ENCODE results near the gene AGAP1.

The AGAP1 gene

DNA sequence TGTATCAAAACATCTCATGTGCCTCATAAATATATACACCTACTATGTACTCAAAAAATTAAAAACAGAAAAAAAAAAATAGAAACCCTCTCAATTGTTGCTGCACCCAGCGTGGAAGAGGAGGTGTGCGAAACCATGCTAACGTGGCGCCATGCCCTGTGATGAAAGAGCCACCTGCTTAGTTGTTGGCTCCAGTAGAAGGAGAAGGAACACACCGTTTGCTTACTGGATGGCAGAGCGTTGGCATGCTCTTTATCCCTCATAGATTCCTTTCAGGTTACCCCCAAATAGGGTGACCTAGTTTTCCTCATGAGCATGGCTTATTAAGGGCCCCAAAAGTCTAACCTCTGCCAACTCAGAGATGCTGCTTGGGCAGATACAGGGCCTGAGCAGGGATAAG, 332.1 kb downstream of the AGAP1 start:
- in situ Hi-C loops (cut with HindIII; ENCODE audit: low sequenced_read_pairs): no loop called here

- in situ Hi-C loops (cut with HindIII; ENCODE audit: low sequenced_read_pairs): no loop called here
Measured at GRCh38 chr2:235826826-235827225, 333.0 kb downstream of the AGAP1 start.

- in situ Hi-C loops (cut with HindIII; ENCODE audit: low sequenced_read_pairs): no loop called here
Measured at GRCh38 chr2:235827585-235827992, 333.7 kb downstream of the AGAP1 start.

DNA sequence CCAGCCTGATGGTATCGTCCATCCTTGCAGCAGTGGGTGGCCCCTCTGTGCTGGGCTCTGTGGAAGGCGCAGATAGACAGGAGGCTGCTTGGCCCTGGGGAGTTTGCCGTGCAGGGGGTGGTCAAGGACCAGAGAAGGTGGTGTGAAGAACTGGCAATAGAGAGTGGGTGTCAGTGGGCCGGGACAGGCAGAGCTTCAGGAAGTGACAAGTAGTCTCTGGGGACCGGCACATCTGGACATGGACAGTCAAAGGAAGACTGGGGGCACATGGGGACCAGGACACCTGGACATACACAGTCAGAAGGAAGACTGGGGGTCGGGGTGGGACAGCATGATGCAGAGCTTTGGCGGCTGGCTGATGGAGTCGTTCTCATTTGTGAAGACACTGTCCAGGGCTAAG, 335.9 kb downstream of the AGAP1 start:
- in situ Hi-C loops (cut with HindIII; ENCODE audit: low sequenced_read_pairs): no loop called here

DNA sequence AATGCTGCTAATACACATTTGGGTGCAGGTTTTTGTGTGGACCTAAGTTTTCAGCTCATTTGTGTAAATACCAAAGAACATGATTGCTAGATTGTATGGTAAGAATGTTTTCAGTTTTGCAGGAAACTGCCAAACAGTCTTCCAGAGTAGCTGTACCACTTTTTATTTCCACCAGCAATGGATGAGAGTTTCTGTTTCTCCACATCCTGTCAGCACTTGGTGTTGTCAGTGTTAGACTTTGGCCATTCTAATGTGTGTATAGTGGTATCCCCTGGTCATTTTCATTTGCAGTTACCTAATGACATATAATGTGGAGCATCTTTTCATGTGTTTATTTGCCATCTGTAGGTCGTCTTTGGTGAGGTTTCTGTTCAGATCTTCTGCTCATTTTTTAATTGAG, 337.9 kb downstream of the AGAP1 start:
- in situ Hi-C loops (cut with HindIII; ENCODE audit: low sequenced_read_pairs): no loop called here

- in situ Hi-C loops (cut with HindIII; ENCODE audit: low sequenced_read_pairs): no loop called here
Measured at GRCh38 chr2:235832941-235833340, 339.1 kb downstream of the AGAP1 start.

- in situ Hi-C loops (cut with HindIII; ENCODE audit: low sequenced_read_pairs): no loop called here
Measured at GRCh38 chr2:235833971-235834620, 340.3 kb downstream of the AGAP1 start.

DNA sequence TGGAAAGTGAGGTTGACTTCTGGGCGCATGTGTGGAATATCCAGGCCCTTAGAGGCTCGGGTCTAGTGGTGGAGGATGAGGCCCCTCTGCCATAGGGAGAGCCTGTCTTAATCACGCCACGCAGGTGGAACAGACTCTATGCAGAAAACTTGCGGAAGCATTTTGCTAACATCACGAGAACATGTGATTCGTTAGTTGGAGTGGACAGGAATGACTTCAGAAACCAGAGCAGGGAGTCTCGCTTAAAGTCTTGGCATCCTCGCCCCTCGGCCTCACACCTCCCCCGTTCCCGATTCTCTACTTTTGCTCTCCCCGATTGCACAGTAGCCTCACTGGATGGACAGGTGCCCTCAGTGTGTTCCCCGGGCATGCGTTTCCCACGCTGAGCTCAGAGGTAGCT, 340.9 kb downstream of the AGAP1 start:
- in situ Hi-C loops (cut with HindIII; ENCODE audit: low sequenced_read_pairs): no loop called here

GRCh38 chr2:235835810-235836209, 342.0 kb downstream of the AGAP1 start:
- in situ Hi-C loops (cut with HindIII; ENCODE audit: low sequenced_read_pairs): no loop called here

DNA sequence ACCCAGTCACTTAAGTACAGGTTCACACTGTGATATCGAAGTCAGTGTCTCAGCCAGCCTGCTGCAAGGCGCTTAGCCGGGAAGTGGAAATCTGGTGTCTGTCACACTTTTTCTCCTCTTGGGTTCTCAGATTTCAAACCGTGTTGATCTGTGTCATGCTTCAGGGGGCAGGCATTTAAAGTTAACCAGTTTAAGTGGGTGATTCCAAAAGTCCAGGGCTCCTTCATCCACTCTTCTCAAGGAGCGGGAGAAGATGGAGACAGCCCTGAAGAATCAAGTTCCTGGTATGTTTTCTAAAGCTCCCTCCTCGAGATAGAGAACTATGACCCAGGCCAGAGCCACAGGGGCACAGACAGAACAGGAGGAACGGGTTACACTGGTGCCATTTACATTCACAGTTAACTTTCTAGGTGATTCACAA, 342.7 kb downstream of the AGAP1 start:
- in situ Hi-C loops (cut with HindIII; ENCODE audit: low sequenced_read_pairs): no loop called here

GRCh38 chr2:235839226-235839625, 345.4 kb downstream of the AGAP1 start:
- in situ Hi-C loops (cut with HindIII; ENCODE audit: low sequenced_read_pairs): no loop called here

GRCh38 chr2:235839974-235840373, 346.1 kb downstream of the AGAP1 start:
- in situ Hi-C loops (cut with HindIII; ENCODE audit: low sequenced_read_pairs): no loop called here

DNA sequence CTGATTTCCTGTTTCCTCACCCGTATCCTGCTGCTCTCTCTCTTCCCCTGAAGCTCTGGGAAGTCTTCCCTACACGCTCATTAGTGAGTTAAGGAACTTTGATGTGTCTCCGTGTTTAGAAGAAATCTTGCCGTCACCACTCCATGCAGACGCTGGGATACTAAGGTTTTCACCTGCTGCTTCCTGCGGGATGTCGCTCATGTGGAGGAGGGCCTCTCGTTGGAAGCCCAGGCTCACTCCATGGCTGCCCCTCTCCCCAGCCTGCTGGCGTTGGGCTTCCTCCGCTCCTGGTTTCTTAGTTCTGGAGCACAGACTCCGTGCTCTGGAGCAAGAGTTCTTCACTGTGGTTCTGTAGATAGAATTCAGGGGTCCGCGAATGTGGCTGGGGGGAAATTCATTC, 348.0 kb downstream of the AGAP1 start:
- in situ Hi-C loops (cut with HindIII; ENCODE audit: low sequenced_read_pairs): no loop called here

DNA sequence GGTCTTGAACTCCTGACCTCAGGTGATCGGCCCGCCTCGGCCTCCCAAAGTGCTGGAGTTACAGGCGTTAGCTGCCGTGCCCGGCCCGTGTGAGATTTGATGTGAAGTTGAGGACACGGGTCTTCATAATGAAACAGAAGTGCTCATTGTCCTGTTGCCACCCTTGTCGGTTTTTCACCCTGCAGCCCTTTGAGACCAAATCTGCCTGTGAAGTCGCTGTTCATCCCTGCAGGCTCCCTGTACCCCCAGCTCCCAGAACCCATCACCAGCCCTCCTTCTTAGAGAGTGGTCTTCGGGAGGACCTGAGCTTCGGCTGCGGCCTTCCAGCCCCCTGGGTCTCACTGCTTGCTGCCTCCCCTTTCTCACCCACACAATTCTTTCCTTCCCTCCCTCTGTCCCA, 349.1 kb downstream of the AGAP1 start:
- in situ Hi-C loops (cut with HindIII; ENCODE audit: low sequenced_read_pairs): no loop called here

GRCh38 chr2:235843591-235844395, 349.9 kb downstream of the AGAP1 start:
- in situ Hi-C loops (cut with HindIII; ENCODE audit: low sequenced_read_pairs): no loop called here

GRCh38 chr2:235844561-235844960, 350.7 kb downstream of the AGAP1 start:
- in situ Hi-C loops (cut with HindIII; ENCODE audit: low sequenced_read_pairs): no loop called here

DNA sequence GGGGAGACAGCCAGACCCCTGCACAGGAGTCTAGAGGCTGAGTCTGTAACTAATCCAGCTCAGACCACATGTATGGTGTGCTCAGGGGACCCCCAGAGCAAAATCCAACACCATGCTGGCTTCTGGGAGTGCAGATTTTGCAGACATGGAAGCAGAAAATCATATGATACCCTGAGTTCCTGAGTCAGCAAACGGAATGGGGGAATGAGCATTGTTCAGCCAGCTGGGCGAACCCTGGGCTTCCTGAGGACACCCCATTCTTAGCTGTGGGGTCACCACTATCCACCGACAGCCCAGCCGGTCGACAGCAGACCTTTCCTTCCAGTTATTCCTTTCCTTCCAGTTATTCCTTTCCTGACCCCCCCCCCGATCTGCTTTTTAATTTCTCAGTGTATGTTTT, 351.4 kb downstream of the AGAP1 start:
- in situ Hi-C loops (cut with HindIII; ENCODE audit: low sequenced_read_pairs): no loop called here

GRCh38 chr2:235847576-235847975, 353.7 kb downstream of the AGAP1 start:
- in situ Hi-C loops (cut with HindIII; ENCODE audit: low sequenced_read_pairs): no loop called here

DNA sequence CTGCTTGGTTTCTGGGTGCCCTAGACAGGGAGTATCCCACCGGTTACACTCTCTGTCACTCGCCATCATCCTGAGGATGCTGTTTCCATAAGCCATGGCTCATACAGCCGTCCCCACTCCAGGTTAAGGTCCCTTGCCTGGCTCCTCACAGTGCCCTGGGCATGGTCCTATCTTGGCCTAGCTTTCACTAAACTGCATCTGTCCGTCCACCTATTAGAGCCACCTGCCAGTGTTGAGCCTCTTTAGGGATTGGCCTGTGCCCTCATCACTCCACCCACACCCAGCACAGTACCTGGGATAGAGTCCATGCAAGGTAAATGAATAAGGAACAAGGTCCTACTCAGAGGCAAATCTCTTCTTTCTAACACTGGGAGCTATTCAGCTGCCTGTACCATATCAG, 354.2 kb downstream of the AGAP1 start:
- in situ Hi-C loops (cut with HindIII; ENCODE audit: low sequenced_read_pairs): no loop called here

DNA sequence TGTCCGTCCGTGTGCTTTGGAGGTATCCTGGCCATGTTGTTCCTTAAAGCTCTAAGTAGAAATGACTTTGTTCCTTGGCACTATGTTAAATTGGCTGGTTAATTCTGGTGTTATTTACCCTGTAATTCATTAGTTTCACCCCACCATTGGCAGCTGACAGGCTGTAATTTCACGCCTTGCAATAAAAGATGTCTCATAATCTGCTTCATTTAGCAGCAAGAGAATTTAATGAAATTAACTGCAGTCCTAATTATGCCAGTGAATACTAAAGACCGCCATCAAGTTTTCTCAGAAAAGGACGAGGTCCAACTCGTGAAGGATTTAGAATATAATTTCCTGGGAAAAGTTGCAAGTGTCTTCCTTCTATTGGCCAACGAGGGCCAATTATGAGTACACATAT, 355.1 kb downstream of the AGAP1 start:
- in situ Hi-C loops (cut with HindIII; ENCODE audit: low sequenced_read_pairs): no loop called here

DNA sequence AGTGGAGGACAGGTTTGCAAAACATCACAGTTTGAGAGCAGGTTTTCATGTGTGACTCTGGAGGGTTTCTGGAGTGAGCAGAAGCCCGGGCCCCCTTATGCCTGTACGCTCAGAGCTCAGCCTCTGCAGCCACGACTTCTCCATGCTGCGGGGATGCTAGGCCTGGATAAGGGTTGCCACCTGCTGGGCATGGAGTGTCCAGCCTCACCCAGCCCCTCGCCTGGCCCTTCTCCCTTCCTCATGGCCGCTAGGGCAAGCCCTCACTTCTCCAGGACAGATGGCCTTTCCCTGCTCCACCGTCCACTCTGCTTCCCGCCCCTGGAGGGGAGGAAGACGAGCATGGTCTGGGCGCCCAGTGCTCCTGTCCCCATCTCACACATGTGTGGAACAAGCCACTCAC, 355.6 kb downstream of the AGAP1 start:
- in situ Hi-C loops (cut with HindIII; ENCODE audit: low sequenced_read_pairs): no loop called here

DNA sequence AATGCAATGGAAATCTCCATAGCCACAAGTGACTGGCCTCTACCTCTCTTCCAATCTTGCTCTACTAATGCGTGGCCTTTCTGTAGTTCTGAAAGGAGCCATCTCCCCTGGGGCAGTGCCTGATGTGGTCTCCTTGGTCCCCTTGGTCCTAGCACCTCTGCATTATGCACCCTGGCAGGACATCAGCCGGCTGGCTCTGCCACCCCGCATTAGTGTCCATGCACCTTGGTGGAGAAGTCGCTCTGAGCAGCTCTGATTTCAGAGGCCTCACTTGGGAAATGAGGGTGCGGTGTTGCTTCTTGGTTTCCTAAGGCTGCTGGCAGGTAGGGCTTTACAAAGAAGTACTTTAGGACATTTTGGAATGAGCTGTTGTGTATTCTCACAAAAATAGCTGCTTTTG, 356.4 kb downstream of the AGAP1 start:
- in situ Hi-C loops (cut with HindIII; ENCODE audit: low sequenced_read_pairs): no loop called here

All from DLD1 (cell line).